H1 (cell line): Measurements from ENCODE around the gene PDIA6. TPM values are rescaled to one million over a fixed set of nuclear protein-coding genes. Genes with fewer than 3 reads are reported as not detected.

Source experiments
- CTCF ChIA-PET: fragments of 300-600 bp; sonication (Branson Sonifier 250); formaldehyde crosslinking; loops from one replicate; lab custom pipeline; 2021; ENCODE audit not compliant: partially characterized antibody; lab: Charles Lee
- POLR2A ChIA-PET: fragments of 300-600 bp; sonication (Branson Sonifier 250); formaldehyde crosslinking; loops from one replicate; lab custom pipeline; 2021; ENCODE audit warnings: inconsistent platforms; ENCODE audit not compliant: partially characterized antibody; lab: Charles Lee
- DNase-seq, 2 experiments: peaks; one replicate each; pipeline versions ENCODE4 v3.0.0 to v3.0.0-alpha.2; 2010 to 2022; ENCODE audit warnings: low spot score in 2 of 2, low read depth in 1 of 2, mixed read lengths in 1 of 2
- FAIRE-seq: peaks from 2 replicates; lab custom pipeline; 2011; peaks lifted over from hg19 to GRCh38; lab: Jason Lieb, UNC
- H2AFZ ChIP-seq: 2 replicates; pipeline ENCODE4 v1.8.1; 2012; ENCODE audit warnings: low read length, inconsistent platforms
- H2AK5ac ChIP-seq: 2 replicates; pipeline ENCODE4 v1.6.1; 2013; ENCODE audit warnings: low read depth, low read length
- H2BK120ac ChIP-seq: replicated peaks from 2 replicates; pipeline ENCODE3; 2013; ENCODE audit warnings: low read depth, low read length, inconsistent platforms
- H2BK12ac ChIP-seq: 2 replicates; pipeline ENCODE4 v1.6.1; 2013; ENCODE audit warnings: low read depth, low read length
- H2BK15ac ChIP-seq: 2 replicates; pipeline ENCODE4 v1.6.1; 2013; ENCODE audit warnings: low read length
- H2BK20ac ChIP-seq: 2 replicates; pipeline ENCODE4 v1.6.1; 2013; ENCODE audit warnings: low read length
- H2BK5ac ChIP-seq: 2 replicates; pipeline ENCODE4 v1.6.1; 2013; ENCODE audit warnings: low read depth, low read length
- H3K14ac ChIP-seq: 2 replicates; pipeline ENCODE4 v1.6.1; 2013; ENCODE audit warnings: inconsistent platforms; ENCODE audit not compliant: insufficient read length
- H3K18ac ChIP-seq: 2 replicates; pipeline ENCODE4 v1.6.1; 2013; ENCODE audit warnings: low read length; ENCODE audit errors: extremely low read depth
- H3K23ac ChIP-seq: 2 replicates; pipeline ENCODE4 v1.6.1; 2013; ENCODE audit warnings: inconsistent platforms; ENCODE audit not compliant: insufficient read length
- H3K23me2 ChIP-seq: 2 replicates; pipeline ENCODE4 v1.6.1; 2013; ENCODE audit warnings: low read depth, low read length
- H3K27ac ChIP-seq: 2 replicates; pipeline ENCODE4 v1.6.1; 2011; ENCODE audit warnings: low read depth, low read length, inconsistent platforms
- H3K27me3 ChIP-seq, 4 experiments: replicated peaks in 1 of 4; 1 replicate in 1 of 4; 2 replicates in 3 of 4; pipeline versions ENCODE4 v1.6.1 to v1.8.1; 2011 to 2013; ENCODE audit warnings: low read length in 3 of 4, mild to moderate bottlenecking in 3 of 4, inconsistent platforms in 2 of 4, mixed read lengths in 2 of 4, moderate library complexity in 1 of 4; ENCODE audit not compliant: control insufficient read depth in 3 of 4, insufficient read depth in 3 of 4; ENCODE audit errors: extremely low read depth in 1 of 4
- H3K36me3 ChIP-seq, 4 experiments: 2 replicates each; pipeline versions ENCODE4 v1.6.1 to v1.8.1; 2011 to 2013; ENCODE audit warnings: mild to moderate bottlenecking in 4 of 4, low read length in 3 of 4, moderate library complexity in 2 of 4, control low read depth in 1 of 4, inconsistent platforms in 1 of 4; ENCODE audit not compliant: insufficient read depth in 4 of 4, control insufficient read depth in 2 of 4
- H3K4ac ChIP-seq: replicated peaks from 2 replicates; pipeline ENCODE3; 2013; ENCODE audit warnings: low read length, low read depth, mixed read lengths, inconsistent platforms; ENCODE audit not compliant: insufficient read length
- H3K4me1 ChIP-seq, 4 experiments: replicated peaks in 1 of 4; 1 replicate in 1 of 4; 2 replicates in 3 of 4; pipeline versions ENCODE4 v1.6.1 to v1.8.1; 2011 to 2013; ENCODE audit warnings: low read length in 3 of 4, inconsistent platforms in 2 of 4, mixed read lengths in 1 of 4; ENCODE audit not compliant: insufficient read depth in 4 of 4, control insufficient read depth in 3 of 4
- H3K4me2 ChIP-seq, 2 experiments: 2 replicates each; pipeline versions ENCODE4 v1.6.1 to v1.8.1; 2011 to 2013; ENCODE audit warnings: low read depth in 2 of 2, low read length in 2 of 2, control low read depth in 1 of 2, inconsistent platforms in 1 of 2, mild to moderate bottlenecking in 1 of 2; ENCODE audit not compliant: insufficient read depth in 1 of 2
- H3K4me3 ChIP-seq, 4 experiments: fragments of 200-600, 300-600 bp in 1 of 4; sonication (generic), shearing (Covaris generic), sonication (Bioruptor Twin) in 1 of 4; 2 replicates each; pipeline versions ENCODE4 v1.5.1 to v1.8.1; 2011 to 2016; ENCODE audit warnings: low read length in 4 of 4, low read depth in 3 of 4, control low read depth in 2 of 4, inconsistent platforms in 2 of 4, mild to moderate bottlenecking in 2 of 4, mixed read lengths in 1 of 4, moderate library complexity in 1 of 4; ENCODE audit not compliant: insufficient read depth in 2 of 4; ENCODE audit errors: extremely low read depth in 1 of 4
- H3K56ac ChIP-seq: replicated peaks from 2 replicates; pipeline ENCODE3; 2013; ENCODE audit warnings: low read depth, mild to moderate bottlenecking, mixed read lengths, low read length, inconsistent platforms; ENCODE audit not compliant: insufficient read length
- H3K79me1 ChIP-seq: 2 replicates; pipeline ENCODE4 v1.6.1; 2013; ENCODE audit warnings: low read depth, low read length, control low read depth
- H3K79me2 ChIP-seq, 2 experiments: 2 replicates each; pipeline versions ENCODE4 v1.6.1 to v1.8.1; 2012 to 2013; ENCODE audit warnings: low read length in 2 of 2, mild to moderate bottlenecking in 2 of 2, inconsistent platforms in 1 of 2; ENCODE audit not compliant: insufficient read depth in 2 of 2, control insufficient read depth in 1 of 2
- H3K9ac ChIP-seq, 4 experiments: replicated peaks in 1 of 4; 1 replicate in 1 of 4; 2 replicates in 3 of 4; pipeline versions ENCODE4 v1.6.1 to v1.8.1; 2011 to 2013; ENCODE audit warnings: low read depth in 3 of 4, low read length in 3 of 4, control low read depth in 2 of 4, mild to moderate bottlenecking in 2 of 4, moderate library complexity in 2 of 4, inconsistent platforms in 1 of 4; ENCODE audit errors: extremely low read depth in 1 of 4
- H3K9me3 ChIP-seq, 2 experiments: 2 replicates each; pipeline versions ENCODE4 v1.6.1 to v1.8.1; 2012 to 2013; ENCODE audit warnings: mild to moderate bottlenecking in 2 of 2, moderate library complexity in 2 of 2, control low read depth in 1 of 2, inconsistent platforms in 1 of 2, low read depth in 1 of 2, low read length in 1 of 2, mixed read lengths in 1 of 2; ENCODE audit not compliant: insufficient read depth in 2 of 2
- H4K20me1 ChIP-seq, 2 experiments: replicated peaks in 1 of 2; 2 replicates each; pipeline versions ENCODE3 to v1.8.1; 2011 to 2013; ENCODE audit warnings: inconsistent platforms in 2 of 2, low read length in 2 of 2, mild to moderate bottlenecking in 1 of 2; ENCODE audit not compliant: insufficient read depth in 2 of 2, control insufficient read depth in 1 of 2
- H4K5ac ChIP-seq: 2 replicates; pipeline ENCODE4 v1.6.1; 2013; ENCODE audit warnings: low read length, low read depth, mixed read lengths, inconsistent platforms; ENCODE audit not compliant: insufficient read length
- H4K8ac ChIP-seq: 2 replicates; pipeline ENCODE4 v1.8.0; 2013; ENCODE audit warnings: mild to moderate bottlenecking, moderate library complexity, low read length, inconsistent platforms; ENCODE audit not compliant: insufficient read depth; ENCODE audit errors: extremely low read depth
- H4K91ac ChIP-seq: replicated peaks from 2 replicates; pipeline ENCODE3; 2013; ENCODE audit warnings: low read length, mixed read lengths, inconsistent platforms; ENCODE audit not compliant: insufficient read length
- BACH1 ChIP-seq: IDR thresholded peaks from 2 replicates; pipeline ENCODE4 v1.6.1; 2012; ENCODE audit warnings: low read length, improper control_type of control experiment
- BCL11A ChIP-seq, 2 experiments: IDR thresholded peaks; one replicate each; pipeline ENCODE4 v1.6.1; 2011; ENCODE audit warnings: low read depth in 2 of 2, low read length in 2 of 2, mild to moderate bottlenecking in 2 of 2
- CEBPB ChIP-seq: IDR thresholded peaks from 2 replicates; pipeline ENCODE4 v1.6.1; 2012; ENCODE audit warnings: low read depth, low read length
- HDAC2 ChIP-seq, 2 experiments: fragments of 300-600 bp in 1 of 2; sonication (generic) in 1 of 2; IDR thresholded peaks; 2 replicates each; pipeline ENCODE4 v1.6.1; 2011 to 2012; ENCODE audit warnings: low read depth in 2 of 2, low read length in 2 of 2, mild to moderate bottlenecking in 2 of 2, moderate library complexity in 2 of 2, borderline replicate concordance in 1 of 2, inconsistent platforms in 1 of 2
- HDAC6 ChIP-seq: IDR thresholded peaks from one replicate; pipeline ENCODE4 v1.7.1; 2012; ENCODE audit warnings: low read depth, mild to moderate bottlenecking, inconsistent platforms, low read length, moderate library complexity
- JUND ChIP-seq: IDR thresholded peaks from 2 replicates; pipeline ENCODE4 v1.6.1; 2011; ENCODE audit warnings: mild to moderate bottlenecking, improper control_type of control experiment, low read length
- NRF1 ChIP-seq: IDR thresholded peaks from 2 replicates; pipeline ENCODE4 v1.6.1; 2011; ENCODE audit warnings: mild to moderate bottlenecking, low read depth, low read length, improper control_type of control experiment
- PHF8 ChIP-seq: fragments of 200-600 bp; sonication (generic); conservative IDR thresholded peaks from 2 replicates; pipeline ENCODE4 v1.7.1; 2012; ENCODE audit warnings: low read depth, mild to moderate bottlenecking, inconsistent platforms, low read length, moderate library complexity
- TAF7 ChIP-seq: optimal IDR thresholded peaks from 2 replicates; pipeline ENCODE3; 2011; ENCODE audit warnings: low read depth, mild to moderate bottlenecking, inconsistent platforms, low read length, moderate library complexity, borderline replicate concordance
- TBP ChIP-seq: IDR thresholded peaks from 2 replicates; pipeline ENCODE4 v1.6.1; 2011; ENCODE audit warnings: low read depth, low read length, improper control_type of control experiment
- TCF12 ChIP-seq: IDR thresholded peaks from 2 replicates; pipeline ENCODE4 v1.6.1; 2011; ENCODE audit warnings: low read depth, mild to moderate bottlenecking, low read length
- WGBS, 2 experiments: shearing (Covaris generic) in 1 of 2; methylation state at CpG; one replicate each; pipeline versions ENCODE4 v1.1.6 to v1.1.7; 2013 to 2015; ENCODE audit warnings: low lambda C conversion rate in 2 of 2, mixed read lengths in 2 of 2, inconsistent platforms in 1 of 2, low coverage in 1 of 2, missing lambda C conversion rate in 1 of 2; ENCODE audit not compliant: insufficient replicate concordance in 2 of 2, insufficient coverage in 1 of 2, insufficient read length in 1 of 2; ENCODE audit errors: extremely low coverage in 1 of 2, missing lambda C conversion rate in 1 of 2; 5-methylcytosine and 5-hydroxymethylcytosine counted together
- polyA plus RNA-seq, 7 experiments: library from polyadenylated mRNA; depleted of rRNA in 3 of 7; stranded (reverse) in 5 of 7; unstranded in 2 of 7; fragments of >200 nt in 5 of 7; fragments of 200-250 nt in 2 of 7; gene quantifications; 1 replicate in 5 of 7; 2 replicates in 1 of 7; 4 replicates in 1 of 7; pipeline versions ENCODE4 v1.2.1 to v1.2.3, GENCODE V29; 2011 to 2013; ENCODE audit warnings: missing spikeins in 2 of 7, mixed read lengths in 2 of 7
- total RNA-seq: library from RNA; stranded (reverse); fragmentation: NEBNext Ultra II Directional; extraction: Animal tissue kit (Norgen Biotek cat#: 25700); gene quantifications from 2 replicates; pipeline ENCODE4 v1.2.1, GENCODE V29; 2021
- TF ChIP-seq, protein P1 (sequence below), 3 experiments: IDR thresholded peaks; 1 replicate in 2 of 3; 2 replicates in 1 of 3; pipeline versions ENCODE4 v1.5.1 to v1.6.1; 2011; ENCODE audit warnings: low read length in 3 of 3, mild to moderate bottlenecking in 3 of 3, inconsistent platforms in 2 of 3, low read depth in 1 of 3, moderate library complexity in 1 of 3; ENCODE audit not compliant: insufficient read depth in 1 of 3; ENCODE audit errors: control extremely low read depth in 1 of 3

The PDIA6 gene
- total and polyA plus RNA-seq, 2 of the 8 experiments (the other 6 are each of a cell fraction or from before 2014, with no cell fraction given), result 181 to 384 TPM

DNA sequence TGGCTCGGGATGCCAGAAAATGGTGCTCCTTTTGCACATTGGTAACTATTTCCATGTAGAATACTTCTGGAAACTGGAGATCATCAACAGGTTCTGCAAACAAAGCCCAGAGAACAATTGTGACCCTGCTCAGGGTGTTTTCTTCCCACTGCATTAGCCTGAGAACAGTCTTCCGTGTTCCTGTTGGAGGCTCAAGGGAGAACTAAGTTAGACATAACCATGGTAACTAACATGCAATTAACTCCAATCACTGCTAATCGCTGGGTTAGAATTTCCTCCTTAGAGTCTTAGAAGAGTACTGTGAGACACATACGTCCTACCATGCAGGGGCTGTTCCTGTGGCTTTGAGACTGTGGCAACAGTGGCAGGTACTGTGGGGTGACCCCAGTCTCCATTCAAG, 36.0 kb upstream of the PDIA6 start:
- Histone ChIP-seq H3K27ac (no peak overlapping the region), H3K27me3 (no peaks in the 10 kb centered on the region)

More for the DNA sequence above, 36.0 kb upstream of the PDIA6 start:
- Histone ChIP-seq H3K4me3 (no peak overlapping the region), H4K8ac (no peak overlapping the region), H3K9ac (no peak overlapping the region), H3K79me1 (no peaks in the 10 kb centered on the region), H3K4ac (no peak overlapping the region), H3K56ac (no peak overlapping the region), H3K36me3 (no peaks in the 10 kb centered on the region), H2BK12ac (no peak overlapping the region), H3K23ac (no peak overlapping the region), H3K14ac (no peak overlapping the region), H2BK20ac (no peak overlapping the region), H4K91ac (no peak overlapping the region), H2BK15ac (no peak overlapping the region), H2BK5ac (no peak overlapping the region), H3K79me2 (no peaks in the 10 kb centered on the region), H4K5ac (no peak overlapping the region), H3K4me2 (no peak overlapping the region), H3K4me1 (peaks cover 0 to 6% (median under 1%) of the 10 kb centered on the region in 4 experiments; a peak in 3 of 7 replicates), H2BK120ac (no peak overlapping the region), H2AFZ (no peak overlapping the region), H3K9me3 (no peaks in the 10 kb centered on the region), H3K23me2 (no peaks in the 10 kb centered on the region), H4K20me1 (no peaks in the 10 kb centered on the region), H2AK5ac (no peak overlapping the region), H3K18ac (no peak overlapping the region)
- 98% methylated on average over 4 of the region's 4 CpGs; no CpG with 5 or more reads in 1 of the 2 experiments for WGBS, 2 experiments
- TF ChIP-seq, protein P1, sequence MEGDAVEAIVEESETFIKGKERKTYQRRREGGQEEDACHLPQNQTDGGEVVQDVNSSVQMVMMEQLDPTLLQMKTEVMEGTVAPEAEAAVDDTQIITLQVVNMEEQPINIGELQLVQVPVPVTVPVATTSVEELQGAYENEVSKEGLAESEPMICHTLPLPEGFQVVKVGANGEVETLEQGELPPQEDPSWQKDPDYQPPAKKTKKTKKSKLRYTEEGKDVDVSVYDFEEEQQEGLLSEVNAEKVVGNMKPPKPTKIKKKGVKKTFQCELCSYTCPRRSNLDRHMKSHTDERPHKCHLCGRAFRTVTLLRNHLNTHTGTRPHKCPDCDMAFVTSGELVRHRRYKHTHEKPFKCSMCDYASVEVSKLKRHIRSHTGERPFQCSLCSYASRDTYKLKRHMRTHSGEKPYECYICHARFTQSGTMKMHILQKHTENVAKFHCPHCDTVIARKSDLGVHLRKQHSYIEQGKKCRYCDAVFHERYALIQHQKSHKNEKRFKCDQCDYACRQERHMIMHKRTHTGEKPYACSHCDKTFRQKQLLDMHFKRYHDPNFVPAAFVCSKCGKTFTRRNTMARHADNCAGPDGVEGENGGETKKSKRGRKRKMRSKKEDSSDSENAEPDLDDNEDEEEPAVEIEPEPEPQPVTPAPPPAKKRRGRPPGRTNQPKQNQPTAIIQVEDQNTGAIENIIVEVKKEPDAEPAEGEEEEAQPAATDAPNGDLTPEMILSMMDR (IDR thresholded peaks at IDR 0.05; ENCODE audit: control extremely low read depth in 1 of 3, insufficient read depth in 1 of 3, low read depth in 1 of 3, low read length in 3 of 3), result no peak
- no peak for TF ChIP-seq TCF12
- TF ChIP-seq TAF7, result no peak
- TF ChIP-seq NRF1, result no peak
- TF ChIP-seq BCL11A (IDR thresholded peaks at IDR 0.05; ENCODE audit: low read depth in 2 of 2, low read length in 2 of 2), result no peak
- TF ChIP-seq HDAC6, result no peak
- TF ChIP-seq CEBPB, result no peak
- no peak for TF ChIP-seq PHF8
- no peak for TF ChIP-seq BACH1
- TF ChIP-seq TBP, result no peak
- no peak for TF ChIP-seq HDAC2 (IDR thresholded peaks at IDR 0.05; ENCODE audit: borderline replicate concordance in 1 of 2, low read depth in 2 of 2, low read length in 2 of 2)
- no peak for TF ChIP-seq JUND
- POLR2A ChIA-PET, result no interaction called here
- no peak for DNase-seq
- CTCF ChIA-PET, result interaction anchor here (0.7 to 2.6 kb wide), 6 partner anchors 8 to 284 kb away, joined by 3 to 12 read pairs (median 4); a partner anchor contains a TSS
- no peak for FAIRE-seq
